ENCODE data around the gene TTLL12. TPM values are rescaled to one million over a fixed set of nuclear protein-coding genes. Genes with fewer than 3 reads are reported as not detected.

The TTLL12 gene
- total and polyA plus RNA-seq, 4 donors, result 10.8 to 34.3 (median 29.7) TPM

DNA sequence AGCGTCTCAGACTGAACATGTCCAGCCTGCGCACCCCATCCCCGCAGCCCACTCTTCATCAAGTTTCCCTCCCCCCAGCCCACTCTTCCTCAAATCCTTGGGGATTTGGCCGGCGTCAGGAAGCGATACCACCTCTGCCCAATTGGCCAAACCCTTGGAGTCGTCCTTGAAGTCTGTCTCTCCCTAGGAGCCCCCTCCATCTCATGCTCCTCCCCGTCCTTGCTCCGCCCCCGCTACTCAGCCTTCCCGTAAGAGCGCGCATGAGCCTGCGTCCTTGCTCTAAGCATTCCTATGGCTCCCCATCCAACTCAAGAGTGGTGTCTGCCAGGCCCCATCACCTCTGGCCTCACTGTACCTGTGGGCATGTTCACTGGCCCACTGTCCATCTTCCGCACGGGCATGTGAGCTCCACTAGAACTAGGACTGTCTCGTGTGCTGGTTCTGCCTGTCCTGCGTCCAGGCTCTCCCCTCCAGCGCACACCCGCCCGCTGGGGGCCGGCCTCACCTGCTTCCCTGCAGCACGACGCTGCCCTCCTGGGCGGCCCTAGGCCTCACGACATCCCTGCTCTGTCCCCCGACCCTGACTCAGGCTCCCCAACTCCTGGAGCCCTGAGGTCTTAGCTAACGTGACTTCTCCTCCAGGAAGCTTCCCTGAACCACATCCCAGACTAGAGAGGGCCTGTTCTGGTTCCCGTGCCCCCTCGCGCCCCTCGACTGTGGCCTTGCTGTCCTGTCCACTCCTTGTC lies 30.5 kb upstream of the TTLL12 start:
- no peaks in the 10 kb centered on the region for H3K27me3 ChIP-seq (ENCODE audit: control insufficient read depth, insufficient read depth, low read length)
- no peak overlapping the region for H3K27ac ChIP-seq (ENCODE audit: low read depth, low read length)
- DNase-seq (ENCODE audit: low read depth in 4 of 6, low spot score in 6 of 6), result no peak
- H3K4me1 ChIP-seq (ENCODE audit: control insufficient read depth, insufficient read depth, low read length), result peaks cover 9% of the 10 kb centered on the region
- H3K36me3 ChIP-seq (ENCODE audit: control insufficient read depth, insufficient read depth, low read length), result peaks cover 29% of the 10 kb centered on the region
- 78% methylated on average over 32 of the region's 32 CpGs for WGBS (ENCODE audit: insufficient coverage)
- no peak overlapping the region for H3K4me3 ChIP-seq (ENCODE audit: low read depth, low read length)
- H3K9me3 ChIP-seq (ENCODE audit: control insufficient read depth, insufficient read depth, low read length), result no peaks in the 10 kb centered on the region

- H3K36me3 ChIP-seq (ENCODE audit: control insufficient read depth, insufficient read depth, low read length), result peaks cover 26% of the 10 kb centered on the region
- no peaks in the 10 kb centered on the region for H3K27me3 ChIP-seq (ENCODE audit: control insufficient read depth, insufficient read depth, low read length)
- no peak for DNase-seq (ENCODE audit: low read depth in 4 of 6, low spot score in 6 of 6)
- H3K27ac ChIP-seq (ENCODE audit: low read depth, low read length), result no peak overlapping the region
- no peak overlapping the region for H3K4me3 ChIP-seq (ENCODE audit: low read depth, low read length)
- H3K4me1 ChIP-seq (ENCODE audit: control insufficient read depth, insufficient read depth, low read length), result peaks cover 2% of the 10 kb centered on the region
- H3K9me3 ChIP-seq (ENCODE audit: control insufficient read depth, insufficient read depth, low read length), result no peaks in the 10 kb centered on the region
- WGBS (ENCODE audit: insufficient coverage), result 94% methylated on average over 2 of the region's 6 CpGs
These were observed 29.8 kb upstream of the TTLL12 start for GRCh38 chr22:43216738-43217137.

GRCh38 chr22:43213962-43214361 lies 27.0 kb upstream of the TTLL12 start:
- no peak for DNase-seq (ENCODE audit: low read depth in 4 of 6, low spot score in 6 of 6)
- Histone ChIP-seq H3K9me3 (ENCODE audit: control insufficient read depth, insufficient read depth, low read length) (no peaks in the 10 kb centered on the region), H3K4me3 (ENCODE audit: low read depth, low read length) (no peak overlapping the region), H3K27me3 (ENCODE audit: control insufficient read depth, insufficient read depth, low read length) (no peaks in the 10 kb centered on the region), H3K27ac (ENCODE audit: low read depth, low read length) (no peak overlapping the region), H3K4me1 (ENCODE audit: control insufficient read depth, insufficient read depth, low read length) (peaks cover 2% of the 10 kb centered on the region), H3K36me3 (ENCODE audit: control insufficient read depth, insufficient read depth, low read length) (peaks cover 33% of the 10 kb centered on the region)
- 86% methylated on average over 10 of the region's 12 CpGs for WGBS (ENCODE audit: insufficient coverage)

DNA sequence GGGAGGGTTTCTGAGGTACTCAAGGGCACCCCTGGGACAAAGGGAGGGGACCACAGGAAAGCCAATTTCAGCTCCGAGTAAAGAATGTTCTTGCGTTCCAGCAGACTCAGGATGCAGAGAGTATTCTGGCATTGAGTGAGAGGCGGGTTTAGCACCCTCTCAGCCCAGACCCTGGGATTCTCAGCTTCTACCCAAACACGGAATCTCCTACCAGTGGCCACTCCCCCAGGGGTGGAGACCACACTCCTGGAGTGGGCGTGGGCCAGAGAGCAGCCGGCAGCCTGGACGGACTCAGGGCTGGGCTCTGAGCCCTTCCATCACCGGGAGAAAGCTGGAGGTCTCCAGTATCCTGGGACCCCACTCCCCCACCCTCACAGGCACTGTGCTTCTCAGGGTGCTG lies 26.1 kb upstream of the TTLL12 start:
- 15% methylated on average over 4 of the region's 8 CpGs for WGBS (ENCODE audit: insufficient coverage)

GRCh38 chr22:43212434-43212952 lies 25.6 kb upstream of the TTLL12 start:
- no peaks in the 10 kb centered on the region for H3K9me3 ChIP-seq (ENCODE audit: control insufficient read depth, insufficient read depth, low read length)
- H3K4me3 ChIP-seq (ENCODE audit: low read depth, low read length), result no peak overlapping the region
- 92% methylated on average over 17 of the region's 23 CpGs for WGBS (ENCODE audit: insufficient coverage)
- peaks cover 24% of the 10 kb centered on the region for H3K36me3 ChIP-seq (ENCODE audit: control insufficient read depth, insufficient read depth, low read length)
- H3K27me3 ChIP-seq (ENCODE audit: control insufficient read depth, insufficient read depth, low read length), result no peaks in the 10 kb centered on the region
- no peak for DNase-seq (ENCODE audit: low read depth in 4 of 6, low spot score in 6 of 6)
- no peak overlapping the region for H3K27ac ChIP-seq (ENCODE audit: low read depth, low read length)
- H3K4me1 ChIP-seq (ENCODE audit: control insufficient read depth, insufficient read depth, low read length), result peaks cover 2% of the 10 kb centered on the region

More for the DNA sequence above, 26.1 kb upstream of the TTLL12 start:
- no peak overlapping the region for H3K27ac ChIP-seq (ENCODE audit: low read depth, low read length)
- H3K4me3 ChIP-seq (ENCODE audit: low read depth, low read length), result no peak overlapping the region
- peaks cover 2% of the 10 kb centered on the region for H3K4me1 ChIP-seq (ENCODE audit: control insufficient read depth, insufficient read depth, low read length)
- H3K9me3 ChIP-seq (ENCODE audit: control insufficient read depth, insufficient read depth, low read length), result no peaks in the 10 kb centered on the region
- no peaks in the 10 kb centered on the region for H3K27me3 ChIP-seq (ENCODE audit: control insufficient read depth, insufficient read depth, low read length)
- DNase-seq (ENCODE audit: low read depth in 4 of 6, low spot score in 6 of 6), result no peak
- H3K36me3 ChIP-seq (ENCODE audit: control insufficient read depth, insufficient read depth, low read length), result peaks cover 28% of the 10 kb centered on the region

GRCh38 chr22:43211941-43212433 lies 25.1 kb upstream of the TTLL12 start:
- no peaks in the 10 kb centered on the region for H3K27me3 ChIP-seq (ENCODE audit: control insufficient read depth, insufficient read depth, low read length)
- H3K27ac ChIP-seq (ENCODE audit: low read depth, low read length), result no peak overlapping the region
- H3K36me3 ChIP-seq (ENCODE audit: control insufficient read depth, insufficient read depth, low read length), result peaks cover 22% of the 10 kb centered on the region
- H3K9me3 ChIP-seq (ENCODE audit: control insufficient read depth, insufficient read depth, low read length), result no peaks in the 10 kb centered on the region
- H3K4me3 ChIP-seq (ENCODE audit: low read depth, low read length), result no peak overlapping the region
- peaks cover 3% of the 10 kb centered on the region for H3K4me1 ChIP-seq (ENCODE audit: control insufficient read depth, insufficient read depth, low read length)
- 91% methylated on average over 9 of the region's 13 CpGs for WGBS (ENCODE audit: insufficient coverage)
- no peak for DNase-seq (ENCODE audit: low read depth in 4 of 6, low spot score in 6 of 6)

GRCh38 chr22:43210631-43211515 lies 23.9 kb upstream of the TTLL12 start:
- no peak overlapping the region for H3K4me3 ChIP-seq (ENCODE audit: low read depth, low read length)
- no peak overlapping the region for H3K27ac ChIP-seq (ENCODE audit: low read depth, low read length)
- H3K36me3 ChIP-seq (ENCODE audit: control insufficient read depth, insufficient read depth, low read length), result peaks cover 27% of the 10 kb centered on the region
- no peaks in the 10 kb centered on the region for H3K9me3 ChIP-seq (ENCODE audit: control insufficient read depth, insufficient read depth, low read length)
- no peaks in the 10 kb centered on the region for H3K27me3 ChIP-seq (ENCODE audit: control insufficient read depth, insufficient read depth, low read length)
- no peak for DNase-seq (ENCODE audit: low read depth in 4 of 6, low spot score in 6 of 6)
- 91% methylated on average over 30 of the region's 34 CpGs for WGBS (ENCODE audit: insufficient coverage)
- peaks cover 6% of the 10 kb centered on the region for H3K4me1 ChIP-seq (ENCODE audit: control insufficient read depth, insufficient read depth, low read length)

- Histone ChIP-seq H3K27me3 (ENCODE audit: control insufficient read depth, insufficient read depth, low read length) (no peaks in the 10 kb centered on the region), H3K4me3 (ENCODE audit: low read depth, low read length) (no peak overlapping the region), H3K36me3 (ENCODE audit: control insufficient read depth, insufficient read depth, low read length) (peaks cover 27% of the 10 kb centered on the region), H3K9me3 (ENCODE audit: control insufficient read depth, insufficient read depth, low read length) (no peaks in the 10 kb centered on the region), H3K27ac (ENCODE audit: low read depth, low read length) (no peak overlapping the region), H3K4me1 (ENCODE audit: control insufficient read depth, insufficient read depth, low read length) (peaks cover 6% of the 10 kb centered on the region)
- DNase-seq (ENCODE audit: low read depth in 4 of 6, low spot score in 6 of 6), result no peak
- 90% methylated on average over 21 of the region's 22 CpGs for WGBS (ENCODE audit: insufficient coverage)
These were observed 23.0 kb upstream of the TTLL12 start for GRCh38 chr22:43209971-43210370.

DNA sequence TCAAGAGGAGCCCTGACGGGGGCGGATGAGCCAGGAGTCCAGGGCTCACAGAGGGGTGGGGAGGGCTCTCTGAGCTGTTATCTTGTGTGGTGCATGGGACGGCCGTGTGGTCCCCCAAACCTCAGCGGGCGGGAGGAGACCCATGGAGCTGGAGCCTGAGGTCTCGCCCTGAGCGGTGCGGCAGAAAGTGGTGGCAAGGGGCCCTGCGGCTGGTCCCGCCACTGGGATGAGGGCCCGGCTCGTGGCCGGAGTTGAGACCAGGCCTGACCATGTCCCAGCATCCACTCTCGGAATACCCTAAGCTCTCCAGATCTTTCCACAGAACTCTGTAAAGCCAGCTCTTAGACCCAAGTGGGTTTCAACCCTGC lies 22.6 kb upstream of the TTLL12 start:
- no peak overlapping the region for H3K27ac ChIP-seq (ENCODE audit: low read depth, low read length)
- peaks cover 27% of the 10 kb centered on the region for H3K36me3 ChIP-seq (ENCODE audit: control insufficient read depth, insufficient read depth, low read length)
- H3K9me3 ChIP-seq (ENCODE audit: control insufficient read depth, insufficient read depth, low read length), result no peaks in the 10 kb centered on the region
- no peaks in the 10 kb centered on the region for H3K27me3 ChIP-seq (ENCODE audit: control insufficient read depth, insufficient read depth, low read length)
- peaks cover 6% of the 10 kb centered on the region for H3K4me1 ChIP-seq (ENCODE audit: control insufficient read depth, insufficient read depth, low read length)
- WGBS (ENCODE audit: insufficient coverage), result 92% methylated on average over 15 of the region's 15 CpGs
- no peak for DNase-seq (ENCODE audit: low read depth in 4 of 6, low spot score in 6 of 6)
- H3K4me3 ChIP-seq (ENCODE audit: low read depth, low read length), result no peak overlapping the region

All from spinal cord (tissue), 10 donors.